ENCODE results near the gene PRKCSH.

The PRKCSH gene

DNA sequence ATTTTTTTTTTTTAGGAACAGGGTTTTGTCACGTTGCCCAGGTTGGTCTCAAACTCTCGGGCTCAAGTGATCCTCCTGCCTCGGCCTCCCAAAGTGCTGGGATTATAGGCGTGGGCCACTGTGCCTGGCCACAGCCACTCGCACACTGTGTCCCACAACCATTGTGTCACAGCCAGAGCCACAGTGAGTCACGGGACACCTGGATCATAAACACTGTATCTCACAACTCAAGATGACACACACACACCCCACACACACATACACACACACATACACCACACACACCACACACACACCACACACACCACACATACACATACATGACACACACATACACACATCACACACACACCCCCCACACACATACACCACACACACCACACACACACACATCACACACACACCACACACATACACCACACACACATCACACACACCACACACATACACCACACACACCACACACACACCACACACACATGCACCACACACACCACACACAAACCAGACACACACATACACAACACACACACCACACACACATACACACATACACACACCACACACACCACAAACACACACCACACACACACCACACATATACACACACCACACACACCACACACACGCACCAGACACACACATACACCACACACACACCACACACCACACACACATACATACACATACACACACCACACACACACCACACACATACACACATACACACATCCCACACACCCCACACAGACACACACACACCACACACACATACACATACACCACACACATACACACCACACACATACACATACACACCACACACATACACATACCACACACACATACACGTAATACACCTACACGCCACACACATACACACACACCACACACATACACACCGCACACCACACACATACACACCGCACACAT lies 29.2 kb downstream of the PRKCSH start (continued):
- no peak for TF ChIP-seq ZNF529 (tag by site-specific recombination; IDR thresholded peaks at IDR 0.05; ENCODE audit: insufficient replicate concordance)
- TF ChIP-seq SP2 (tag by site-specific recombination; IDR thresholded peaks at IDR 0.05), result no peak
- TF ChIP-seq FEZF1 (tag by site-specific recombination; IDR thresholded peaks at IDR 0.05), result no peak
- TF ChIP-seq ZNF274 (IDR thresholded peaks at IDR 0.05; ENCODE audit: low read length), result no peak
- peak; percentile 73; the same call in 1 of the 2 replicates for TF ChIP-seq ZNF274 (tag by site-specific recombination; IDR thresholded peaks at IDR 0.05; ENCODE audit: borderline replicate concordance)
- no peak for TF ChIP-seq ZNF138 (tag by site-specific recombination; IDR thresholded peaks at IDR 0.05; ENCODE audit: borderline replicate concordance)
- TF ChIP-seq ZNF132 (tag by site-specific recombination; IDR thresholded peaks at IDR 0.05; ENCODE audit: borderline replicate concordance), result no peak
- TF ChIP-seq SCRT2 (tag by site-specific recombination; IDR thresholded peaks at IDR 0.05), result no peak
- no peak for TF ChIP-seq ZNF324 (tag by site-specific recombination; IDR thresholded peaks at IDR 0.05)
- TF ChIP-seq, protein P1, sequence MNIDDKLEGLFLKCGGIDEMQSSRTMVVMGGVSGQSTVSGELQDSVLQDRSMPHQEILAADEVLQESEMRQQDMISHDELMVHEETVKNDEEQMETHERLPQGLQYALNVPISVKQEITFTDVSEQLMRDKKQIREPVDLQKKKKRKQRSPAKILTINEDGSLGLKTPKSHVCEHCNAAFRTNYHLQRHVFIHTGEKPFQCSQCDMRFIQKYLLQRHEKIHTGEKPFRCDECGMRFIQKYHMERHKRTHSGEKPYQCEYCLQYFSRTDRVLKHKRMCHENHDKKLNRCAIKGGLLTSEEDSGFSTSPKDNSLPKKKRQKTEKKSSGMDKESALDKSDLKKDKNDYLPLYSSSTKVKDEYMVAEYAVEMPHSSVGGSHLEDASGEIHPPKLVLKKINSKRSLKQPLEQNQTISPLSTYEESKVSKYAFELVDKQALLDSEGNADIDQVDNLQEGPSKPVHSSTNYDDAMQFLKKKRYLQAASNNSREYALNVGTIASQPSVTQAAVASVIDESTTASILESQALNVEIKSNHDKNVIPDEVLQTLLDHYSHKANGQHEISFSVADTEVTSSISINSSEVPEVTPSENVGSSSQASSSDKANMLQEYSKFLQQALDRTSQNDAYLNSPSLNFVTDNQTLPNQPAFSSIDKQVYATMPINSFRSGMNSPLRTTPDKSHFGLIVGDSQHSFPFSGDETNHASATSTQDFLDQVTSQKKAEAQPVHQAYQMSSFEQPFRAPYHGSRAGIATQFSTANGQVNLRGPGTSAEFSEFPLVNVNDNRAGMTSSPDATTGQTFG (tag by site-specific recombination; IDR thresholded peaks at IDR 0.05; ENCODE audit: borderline replicate concordance), result peak; percentile 80; the same call in 1 of the 2 replicates
- no peak for TF ChIP-seq OSR2 (tag by site-specific recombination; IDR thresholded peaks at IDR 0.05)
- no peak for TF ChIP-seq ZSCAN16 (tag by site-specific recombination; IDR thresholded peaks at IDR 0.05)
- 0 out of 2 replicates have a peak, but pooled peaks have one; percentile 21 for TF ChIP-seq ZNF311 (tag by site-specific recombination; IDR thresholded peaks at IDR 0.05; ENCODE audit: borderline replicate concordance)
- 0 out of 2 replicates have a peak, but pooled peaks have one; percentile 46 for TF ChIP-seq ZNF473 (tag by site-specific recombination; IDR thresholded peaks at IDR 0.05)
- TF ChIP-seq ZSCAN23 (tag by site-specific recombination; IDR thresholded peaks at IDR 0.05), result peak; percentile 24; the same call in 1 of the 2 replicates
- 0 out of 2 replicates have a peak, but pooled peaks have one; percentile 14 for TF ChIP-seq ZNF658 (tag by site-specific recombination; IDR thresholded peaks at IDR 0.05)
- no peak for TF ChIP-seq ZNF654 (tag by site-specific recombination; IDR thresholded peaks at IDR 0.05; ENCODE audit: low read depth)
- TF ChIP-seq ZNF571 (tag by site-specific recombination; IDR thresholded peaks at IDR 0.05), result peak; percentile 25; the same call in 1 of the 2 replicates
- no peak for TF ChIP-seq MEIS1 (CRISPR knock-in tag; IDR thresholded peaks at IDR 0.05; ENCODE audit: borderline replicate concordance)
- TF ChIP-seq ZNF510 (tag by site-specific recombination; IDR thresholded peaks at IDR 0.05; ENCODE audit: insufficient replicate concordance), result no peak
- 0 out of 2 replicates have a peak, but pooled peaks have one; percentile 24 for TF ChIP-seq ZNF354C (tag by site-specific recombination; IDR thresholded peaks at IDR 0.05; ENCODE audit: borderline replicate concordance, low read depth)
- TF ChIP-seq KLF7 (tag by site-specific recombination; IDR thresholded peaks at IDR 0.05; ENCODE audit: borderline replicate concordance), result 0 out of 2 replicates have a peak, but pooled peaks have one; percentile 21
- TF ChIP-seq, protein P2, sequence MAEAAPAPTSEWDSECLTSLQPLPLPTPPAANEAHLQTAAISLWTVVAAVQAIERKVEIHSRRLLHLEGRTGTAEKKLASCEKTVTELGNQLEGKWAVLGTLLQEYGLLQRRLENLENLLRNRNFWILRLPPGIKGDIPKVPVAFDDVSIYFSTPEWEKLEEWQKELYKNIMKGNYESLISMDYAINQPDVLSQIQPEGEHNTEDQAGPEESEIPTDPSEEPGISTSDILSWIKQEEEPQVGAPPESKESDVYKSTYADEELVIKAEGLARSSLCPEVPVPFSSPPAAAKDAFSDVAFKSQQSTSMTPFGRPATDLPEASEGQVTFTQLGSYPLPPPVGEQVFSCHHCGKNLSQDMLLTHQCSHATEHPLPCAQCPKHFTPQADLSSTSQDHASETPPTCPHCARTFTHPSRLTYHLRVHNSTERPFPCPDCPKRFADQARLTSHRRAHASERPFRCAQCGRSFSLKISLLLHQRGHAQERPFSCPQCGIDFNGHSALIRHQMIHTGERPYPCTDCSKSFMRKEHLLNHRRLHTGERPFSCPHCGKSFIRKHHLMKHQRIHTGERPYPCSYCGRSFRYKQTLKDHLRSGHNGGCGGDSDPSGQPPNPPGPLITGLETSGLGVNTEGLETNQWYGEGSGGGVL (tag by site-specific recombination; IDR thresholded peaks at IDR 0.05), result peak; percentile 28; the same call in 1 of the 2 replicates
- TF ChIP-seq, protein P3, sequence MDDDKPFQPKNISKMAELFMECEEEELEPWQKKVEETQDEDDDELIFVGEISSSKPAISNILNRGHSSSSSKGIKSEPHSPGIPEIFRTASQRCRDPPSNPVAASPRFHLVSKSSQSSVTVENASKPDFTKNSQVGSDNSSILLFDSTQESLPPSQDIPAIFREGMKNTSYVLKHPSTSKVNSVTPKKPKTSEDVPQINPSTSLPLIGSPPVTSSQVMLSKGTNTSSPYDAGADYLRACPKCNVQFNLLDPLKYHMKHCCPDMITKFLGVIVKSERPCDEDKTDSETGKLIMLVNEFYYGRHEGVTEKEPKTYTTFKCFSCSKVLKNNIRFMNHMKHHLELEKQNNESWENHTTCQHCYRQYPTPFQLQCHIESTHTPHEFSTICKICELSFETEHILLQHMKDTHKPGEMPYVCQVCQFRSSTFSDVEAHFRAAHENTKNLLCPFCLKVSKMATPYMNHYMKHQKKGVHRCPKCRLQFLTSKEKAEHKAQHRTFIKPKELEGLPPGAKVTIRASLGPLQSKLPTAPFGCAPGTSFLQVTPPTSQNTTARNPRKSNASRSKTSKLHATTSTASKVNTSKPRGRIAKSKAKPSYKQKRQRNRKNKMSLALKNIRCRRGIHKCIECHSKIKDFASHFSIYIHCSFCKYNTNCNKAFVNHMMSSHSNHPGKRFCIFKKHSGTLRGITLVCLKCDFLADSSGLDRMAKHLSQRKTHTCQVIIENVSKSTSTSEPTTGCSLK (tag by site-specific recombination; IDR thresholded peaks at IDR 0.05), result no peak
- TF ChIP-seq ZNF239 (tag by site-specific recombination; IDR thresholded peaks at IDR 0.05), result no peak
- TF ChIP-seq ZNF2 (tag by site-specific recombination; IDR thresholded peaks at IDR 0.05), result peak; percentile 35
- TF ChIP-seq, protein P4, sequence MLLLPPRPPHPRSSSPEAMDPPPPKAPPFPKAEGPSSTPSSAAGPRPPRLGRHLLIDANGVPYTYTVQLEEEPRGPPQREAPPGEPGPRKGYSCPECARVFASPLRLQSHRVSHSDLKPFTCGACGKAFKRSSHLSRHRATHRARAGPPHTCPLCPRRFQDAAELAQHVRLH (tag by site-specific recombination; IDR thresholded peaks at IDR 0.05), result 0 out of 2 replicates have a peak, but pooled peaks have one; percentile 11
- peak; percentile 8; the same call in 1 of the 2 replicates for TF ChIP-seq SCRT1 (tag by site-specific recombination; IDR thresholded peaks at IDR 0.05; ENCODE audit: borderline replicate concordance)
- 0 out of 2 replicates have a peak, but pooled peaks have one; percentile 22 for TF ChIP-seq ZNF514 (tag by site-specific recombination; IDR thresholded peaks at IDR 0.05)
- TF ChIP-seq ZNF785 (tag by site-specific recombination; IDR thresholded peaks at IDR 0.05), result 0 out of 2 replicates have a peak, but pooled peaks have one; percentile 8
- TF ChIP-seq ZNF221 (tag by site-specific recombination; IDR thresholded peaks at IDR 0.05; ENCODE audit: borderline replicate concordance), result no peak
